HepG2 (cell line): Measurements from ENCODE around the gene FBXL7. TPM values are rescaled to one million over a fixed set of nuclear protein-coding genes. Genes with fewer than 3 reads are reported as not detected.

Source experiments
- ATAC-seq: fragments of 200-7000 bp; cut with Tn5 transposase; 3 replicates; pipeline ENCODE4 v1.9.1; 2020; ENCODE audit warnings: mild to moderate bottlenecking, moderate library complexity
- BruUV-seq: library from RNA; stranded (reverse); fragments of 400-500 nt; replicated peaks from 2 replicates; lab custom pipeline; 2021; lab: Mats Ljungman, UMichigan
- CTCF ChIA-PET: fragments of 300-600 bp; formaldehyde crosslinking; extraction: SDS; loops from one replicate; lab custom pipeline; 2021; ENCODE audit warnings: low total read pairs, inconsistent platforms, low intra/inter-chr PET ratio; lab: Yijun Ruan, JAX
- POLR2A ChIA-PET: fragments of 350-600 bp; sonication (Branson Sonifier 250); formaldehyde crosslinking; loops from one replicate; lab custom pipeline; 2020; ENCODE audit warnings: antibody characterized with exemption, inconsistent platforms; lab: Yijun Ruan, JAX
- DNase-seq: peaks from one replicate; pipeline ENCODE4 v3.0.0-alpha.2; 2015; ENCODE audit warnings: low spot score
- FAIRE-seq: peaks from 3 replicates; lab custom pipeline; 2011; peaks lifted over from hg19 to GRCh38; lab: Jason Lieb, UNC
- H2AFZ ChIP-seq: one replicate; pipeline ENCODE4 v1.6.1; 2011; ENCODE audit warnings: low read length, inconsistent platforms
- H3K27ac ChIP-seq: fragments of 300-600 bp; 3 replicates; pipeline ENCODE4 v1.8.0; 2011; ENCODE audit warnings: mixed run types, mild to moderate bottlenecking, mixed read lengths, low read length, inconsistent platforms; ENCODE audit not compliant: insufficient read depth; ENCODE audit errors: extremely low read length
- H3K27me3 ChIP-seq, 2 experiments: fragments of 200-600 bp in 1 of 2; 2 replicates in 1 of 2; 3 replicates in 1 of 2; pipeline versions ENCODE4 v1.6.0 to v1.8.0; 2011; ENCODE audit warnings: low read length in 2 of 2, mild to moderate bottlenecking in 2 of 2, moderate library complexity in 2 of 2, inconsistent platforms in 1 of 2; ENCODE audit not compliant: insufficient read depth in 2 of 2, control insufficient read depth in 1 of 2
- H3K36me3 ChIP-seq, 2 experiments: fragments of 200-600 bp in 1 of 2; replicated peaks in 1 of 2; 2 replicates in 1 of 2; 3 replicates in 1 of 2; pipeline versions ENCODE4 v1.5.1 to v1.8.0; 2011; ENCODE audit warnings: low read length in 2 of 2, inconsistent platforms in 1 of 2; ENCODE audit not compliant: insufficient read depth in 2 of 2, control insufficient read depth in 1 of 2
- H3K4me1 ChIP-seq: 2 replicates; pipeline ENCODE4 v1.5.1; 2012; ENCODE audit warnings: low read length, inconsistent platforms; ENCODE audit not compliant: insufficient read depth
- H3K4me2 ChIP-seq: 2 replicates; pipeline ENCODE4 v1.6.0; 2011; ENCODE audit warnings: low read depth, low read length, inconsistent platforms
- H3K4me3 ChIP-seq, 3 experiments: fragments of 200-600 bp in 1 of 3; sonication (generic), shearing (Covaris generic) in 1 of 3; replicated peaks in 1 of 3; 2 replicates each; pipeline ENCODE4 v1.5.1; 2011 to 2016; ENCODE audit warnings: low read length in 3 of 3, inconsistent platforms in 2 of 3, low read depth in 2 of 3, mild to moderate bottlenecking in 2 of 3, control low read depth in 1 of 3, mixed read lengths in 1 of 3; ENCODE audit not compliant: insufficient read depth in 1 of 3
- H3K79me2 ChIP-seq: one replicate; pipeline ENCODE4 v1.6.1; 2011; ENCODE audit warnings: low read length, inconsistent platforms; ENCODE audit not compliant: insufficient read depth
- H3K9ac ChIP-seq: 2 replicates; pipeline ENCODE4 v1.6.0; 2011; ENCODE audit warnings: mild to moderate bottlenecking, low read depth, low read length, inconsistent platforms; ENCODE audit not compliant: insufficient read depth
- H3K9me3 ChIP-seq: 2 replicates; pipeline ENCODE4 v1.5.1; 2012; ENCODE audit warnings: mild to moderate bottlenecking, low read length
- H4K20me1 ChIP-seq: 2 replicates; pipeline ENCODE4 v1.6.0; 2011; ENCODE audit warnings: inconsistent platforms, mild to moderate bottlenecking, low read length, moderate library complexity; ENCODE audit not compliant: insufficient read depth
- ELF4 ChIP-seq: sonication (generic); formaldehyde crosslinking; IDR thresholded peaks from 2 replicates; pipeline ENCODE4 v1.5.0; 2020; ENCODE audit warnings: missing genetic modification reagents, mild to moderate bottlenecking, moderate library complexity, borderline replicate concordance
- HDAC6 ChIP-seq: fragments of 200-600 bp; sonication (generic); IDR thresholded peaks from 2 replicates; pipeline ENCODE4 v1.7.0; 2017; ENCODE audit warnings: mild to moderate bottlenecking, antibody characterized with exemption, low read length, low read depth
- HNF4G ChIP-seq, 2 experiments: sonication (generic) in 1 of 2; formaldehyde crosslinking in 1 of 2; IDR thresholded peaks; 2 replicates each; pipeline versions ENCODE4 v1.4.0 to v1.6.1; 2011 to 2020; ENCODE audit warnings: borderline replicate concordance in 2 of 2, low read depth in 2 of 2, mild to moderate bottlenecking in 2 of 2, low read length in 1 of 2, missing genetic modification reagents in 1 of 2, moderate library complexity in 1 of 2
- MEIS1 ChIP-seq: sonication (generic); formaldehyde crosslinking; IDR thresholded peaks from 2 replicates; pipeline ENCODE4 v1.9.0; 2021; ENCODE audit warnings: mild to moderate bottlenecking, missing genetic modification reagents, moderate library complexity, borderline replicate concordance
- PAWR ChIP-seq: sonication (generic); formaldehyde crosslinking; IDR thresholded peaks from 2 replicates; pipeline ENCODE4 v1.4.0; 2020; ENCODE audit warnings: missing genetic modification reagents, mild to moderate bottlenecking, borderline replicate concordance
- ZFP36 ChIP-seq: fragments of 150-350 bp; IDR thresholded peaks from 2 replicates; pipeline ENCODE4 v1.6.1; 2018; ENCODE audit warnings: borderline replicate concordance, low read length, low read depth; ENCODE audit not compliant: partially characterized antibody
- ZNF326 ChIP-seq: sonication (generic); formaldehyde crosslinking; IDR thresholded peaks from 2 replicates; pipeline ENCODE4 v1.4.0; 2020; ENCODE audit warnings: missing genetic modification reagents, borderline replicate concordance
- WGBS: methylation state at CpG from one replicate; pipeline ENCODE4 v1.1.6; 2017; ENCODE audit warnings: low lambda C conversion rate; 5-methylcytosine and 5-hydroxymethylcytosine counted together
- in situ Hi-C: cut with HindIII; loops from 2 replicates; pipeline ENCODE4 v1.10.0; 2017; ENCODE audit warnings: low pct_unique_long_range_greater_than_20kb; ENCODE audit not compliant: extremely low pct_ligation_motif_present
- intact Hi-C: fragments of 100-400 bp; cut with micrococcal nuclease; formaldehyde crosslinking; loops from one replicate; pipeline ENCODE4 v1.10.0; 2022; ENCODE audit not compliant: unreplicated experiment
- polyA plus RNA-seq, 8 experiments: library from polyadenylated mRNA; depleted of rRNA in 3 of 8; stranded (reverse) in 7 of 8; unstranded in 1 of 8; fragments of >200 nt; fragmentation: Illumina TruSeq in 4 of 8; extraction: Trizol in 4 of 8; gene quantifications; 2 replicates each; pipeline versions ENCODE4 v1.2.1 to v1.2.3, GENCODE V29; 2011 to 2016; ENCODE audit warnings: low read depth in 4 of 8, missing spikeins in 1 of 8, mixed read lengths in 1 of 8; ENCODE audit not compliant: insufficient read depth in 1 of 8
- total RNA-seq, 5 experiments: library from RNA; depleted of rRNA; stranded (reverse); fragments of >200 nt; fragmentation: Illumina TruSeq; extraction: Trizol; gene quantifications; 2 replicates each; pipeline ENCODE4 v1.2.3, GENCODE V29; 2016; ENCODE audit warnings: low read depth in 1 of 5
- TF ChIP-seq, protein P1 (sequence below): sonication (generic); formaldehyde crosslinking; IDR thresholded peaks from 2 replicates; pipeline ENCODE4 v1.4.0; 2020; ENCODE audit warnings: missing genetic modification reagents, borderline replicate concordance
- TF ChIP-seq, protein P2 (sequence below): sonication (generic); formaldehyde crosslinking; IDR thresholded peaks from 2 replicates; pipeline ENCODE4 v1.4.0; 2020; ENCODE audit warnings: mild to moderate bottlenecking, low read depth, missing genetic modification reagents

The FBXL7 gene
- total and polyA plus RNA-seq, 2 of the 13 experiments (the other 11 are each of a cell fraction or from before 2014, with no cell fraction given), result 0.07 TPM; not detected in 1

DNA sequence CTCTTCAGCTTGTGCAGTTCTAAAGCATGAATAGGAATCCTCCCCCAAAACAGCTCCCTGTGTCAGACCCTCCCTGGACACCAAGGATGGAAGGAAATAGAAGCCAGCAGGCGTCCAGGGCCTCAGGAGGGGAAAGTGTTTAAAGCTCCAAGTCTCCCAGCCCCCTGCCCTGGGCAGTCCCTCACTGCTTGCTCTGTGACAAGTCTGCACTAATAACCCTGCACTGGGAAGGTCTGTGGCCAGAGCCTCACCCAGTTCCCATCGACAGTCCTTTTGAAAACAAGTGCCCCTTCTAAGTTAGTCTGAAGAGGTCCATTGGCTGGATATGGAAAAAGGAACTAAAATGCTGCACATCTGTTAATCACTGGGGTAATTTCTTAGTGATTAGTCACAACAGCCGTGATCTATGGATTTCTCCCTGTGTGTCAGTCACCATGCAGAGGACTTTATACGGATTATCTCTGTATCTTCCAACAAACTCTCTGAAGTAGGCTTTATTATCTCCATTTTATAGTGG, 195.3 kb downstream of the FBXL7 start:
- no peak overlapping the region for H2AFZ ChIP-seq
- H3K9ac ChIP-seq, result no peak overlapping the region
- H3K36me3 ChIP-seq, result no peaks in the 10 kb centered on the region
- intact Hi-C loops (no loop called here), in situ Hi-C loops (no loop called here)
- no peaks in the 10 kb centered on the region for H3K27me3 ChIP-seq
- no peak overlapping the region for H3K27ac ChIP-seq
- ATAC-seq (no peak), DNase-seq (no peak), FAIRE-seq (no peak)
- H3K4me2 ChIP-seq, result no peak overlapping the region
- no peaks in the 10 kb centered on the region for H3K79me2 ChIP-seq
- BruUV-seq, result no TSS peak
- H4K20me1 ChIP-seq, result no peaks in the 10 kb centered on the region
- TF ChIP-seq HNF4G (IDR thresholded peaks at IDR 0.05; ENCODE audit: borderline replicate concordance, low read depth, low read length), result no peak
- TF ChIP-seq HNF4G (CRISPR knock-in tag; IDR thresholded peaks at IDR 0.05; ENCODE audit: borderline replicate concordance, low read depth), result no peak
- TF ChIP-seq MEIS1 (CRISPR knock-in tag), result no peak
- TF ChIP-seq ZNF326, result no peak
- TF ChIP-seq, protein P1, sequence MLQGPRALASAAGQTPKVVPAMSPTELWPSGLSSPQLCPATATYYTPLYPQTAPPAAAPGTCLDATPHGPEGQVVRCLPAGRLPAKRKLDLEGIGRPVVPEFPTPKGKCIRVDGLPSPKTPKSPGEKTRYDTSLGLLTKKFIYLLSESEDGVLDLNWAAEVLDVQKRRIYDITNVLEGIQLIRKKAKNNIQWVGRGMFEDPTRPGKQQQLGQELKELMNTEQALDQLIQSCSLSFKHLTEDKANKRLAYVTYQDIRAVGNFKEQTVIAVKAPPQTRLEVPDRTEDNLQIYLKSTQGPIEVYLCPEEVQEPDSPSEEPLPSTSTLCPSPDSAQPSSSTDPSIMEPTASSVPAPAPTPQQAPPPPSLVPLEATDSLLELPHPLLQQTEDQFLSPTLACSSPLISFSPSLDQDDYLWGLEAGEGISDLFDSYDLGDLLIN, result no peak
- TF ChIP-seq ZFP36, result no peak
- TF ChIP-seq, protein P2, sequence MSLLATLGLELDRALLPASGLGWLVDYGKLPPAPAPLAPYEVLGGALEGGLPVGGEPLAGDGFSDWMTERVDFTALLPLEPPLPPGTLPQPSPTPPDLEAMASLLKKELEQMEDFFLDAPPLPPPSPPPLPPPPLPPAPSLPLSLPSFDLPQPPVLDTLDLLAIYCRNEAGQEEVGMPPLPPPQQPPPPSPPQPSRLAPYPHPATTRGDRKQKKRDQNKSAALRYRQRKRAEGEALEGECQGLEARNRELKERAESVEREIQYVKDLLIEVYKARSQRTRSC (CRISPR knock-in tag), result no peak
- no peak for TF ChIP-seq HDAC6
- no peak for TF ChIP-seq ELF4 (CRISPR knock-in tag)
- TF ChIP-seq PAWR (CRISPR knock-in tag), result no peak
- TF ChIP-seq, all 625 proteins: peak for 0
- no peak overlapping the region for H3K4me3 ChIP-seq
- CTCF ChIA-PET, result no interaction called here
- POLR2A ChIA-PET, result no interaction called here
- no peaks in the 10 kb centered on the region for H3K4me1 ChIP-seq
- 5% methylated on average over 4 of the region's 4 CpGs for WGBS
- no peaks in the 10 kb centered on the region for H3K9me3 ChIP-seq
